ENCODE results near the gene PAM.
"Not testable (repeated sequence)": the region's sequence is repeated elsewhere in the genome, so short reads cannot be mapped to it uniquely, and the experiment has no call there.

PAM gene

DNA sequence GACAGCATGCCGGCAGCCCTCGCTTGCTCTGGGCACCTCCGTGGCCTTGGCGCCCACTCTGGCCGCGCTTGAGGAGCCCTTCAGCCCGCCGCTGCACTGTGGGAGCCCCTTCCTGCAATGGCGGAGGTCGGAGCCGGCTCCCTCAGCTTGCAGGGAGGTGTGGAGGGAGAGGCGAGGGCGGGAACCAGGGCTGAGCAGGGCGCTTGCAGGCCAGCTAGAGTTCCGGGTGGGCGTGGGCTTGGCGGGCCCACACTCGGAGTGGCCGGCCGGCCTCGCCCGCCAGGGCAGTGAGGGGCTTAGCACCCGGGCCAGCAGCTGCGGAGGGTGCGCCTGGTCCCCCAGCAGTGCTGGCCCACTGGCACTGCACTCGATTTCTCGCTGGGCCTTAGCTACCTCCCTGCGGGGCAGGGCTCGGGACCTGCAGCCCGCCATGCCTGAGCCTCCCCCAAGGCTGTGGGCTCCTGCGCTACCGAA is 3.2 kb upstream of the PAM start:
- not testable (repeated sequence) for DNase-seq (ENCODE audit: low read depth)

DNA sequence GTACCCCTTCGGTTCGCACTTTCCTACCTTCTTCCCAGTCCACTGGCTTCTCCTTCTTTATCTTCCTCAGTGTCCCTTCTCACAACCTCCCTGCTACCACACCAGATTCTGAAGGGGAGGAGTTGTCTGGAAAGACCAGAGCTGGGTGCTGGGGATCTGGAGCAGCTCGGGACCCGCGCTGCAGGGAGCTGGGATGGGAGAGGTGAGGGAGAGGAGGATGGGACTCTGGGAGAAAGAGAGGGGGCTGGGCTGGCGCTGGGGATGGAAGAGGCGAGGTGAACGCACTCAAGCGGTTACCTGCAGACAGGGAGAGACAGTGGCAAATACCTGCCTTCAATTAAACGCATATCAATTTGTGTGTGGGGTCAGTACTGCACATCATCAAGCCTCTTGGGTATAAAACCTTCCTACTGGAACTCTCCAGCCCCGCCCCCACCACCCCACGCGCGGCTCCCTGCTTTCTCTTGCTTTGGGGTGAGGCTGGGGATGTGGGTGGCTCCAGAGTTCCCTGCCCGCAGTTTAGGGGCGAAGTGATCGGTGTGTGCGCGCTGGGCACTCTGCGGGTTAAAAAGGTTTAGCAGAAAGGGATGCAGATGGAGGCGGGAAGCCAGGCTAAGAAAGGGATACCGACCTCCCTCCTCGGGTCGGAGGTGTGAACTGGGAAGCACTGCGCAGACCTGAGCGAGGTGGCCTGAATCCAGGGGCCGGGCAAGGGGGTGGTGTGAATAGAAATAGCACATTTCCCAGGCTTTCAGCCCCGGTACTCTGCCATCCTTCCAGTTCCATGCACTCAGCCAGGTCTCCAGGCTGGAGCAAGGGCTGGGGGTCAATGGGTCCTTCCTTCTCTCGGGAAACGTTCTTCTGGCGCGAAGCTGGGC is 977 bp upstream of the PAM start:
- no peak for DNase-seq (ENCODE audit: low read depth)

DNA sequence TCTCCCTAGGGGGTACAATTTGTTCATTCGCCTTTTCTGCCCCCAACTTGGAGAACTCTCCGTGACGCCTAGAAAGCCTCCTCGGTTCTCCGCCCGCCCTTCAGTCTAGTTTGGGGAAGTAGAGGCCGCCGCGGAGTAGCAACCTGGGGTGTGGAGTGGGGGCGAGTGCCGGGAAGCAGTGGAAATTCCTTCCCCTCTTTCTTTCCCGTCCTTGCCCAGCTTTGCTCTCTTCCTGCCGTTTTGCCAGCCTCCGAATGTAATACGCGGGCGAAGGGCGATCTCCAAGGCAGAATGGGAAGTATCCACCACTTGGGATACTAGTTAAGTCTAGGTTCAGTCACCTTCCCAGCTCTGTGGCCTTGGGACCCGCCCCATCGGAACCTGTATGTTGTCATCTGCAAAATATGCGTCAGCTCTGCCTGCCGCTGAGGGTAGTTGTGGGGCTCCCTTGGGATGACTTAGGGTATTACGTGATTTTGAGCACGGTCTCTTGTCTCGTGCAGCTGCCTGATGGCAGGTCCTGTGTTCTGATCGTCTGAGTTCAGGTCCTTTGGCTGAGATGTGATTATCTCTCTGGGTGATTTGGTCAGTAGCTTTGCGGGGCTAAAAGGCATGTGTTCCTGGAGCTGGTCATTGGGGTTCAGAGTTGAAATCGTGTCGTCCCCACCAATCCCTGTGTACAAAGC is 724 bp downstream of the PAM start:
- DNase-seq (ENCODE audit: low read depth), result peak; percentile 50

DNA sequence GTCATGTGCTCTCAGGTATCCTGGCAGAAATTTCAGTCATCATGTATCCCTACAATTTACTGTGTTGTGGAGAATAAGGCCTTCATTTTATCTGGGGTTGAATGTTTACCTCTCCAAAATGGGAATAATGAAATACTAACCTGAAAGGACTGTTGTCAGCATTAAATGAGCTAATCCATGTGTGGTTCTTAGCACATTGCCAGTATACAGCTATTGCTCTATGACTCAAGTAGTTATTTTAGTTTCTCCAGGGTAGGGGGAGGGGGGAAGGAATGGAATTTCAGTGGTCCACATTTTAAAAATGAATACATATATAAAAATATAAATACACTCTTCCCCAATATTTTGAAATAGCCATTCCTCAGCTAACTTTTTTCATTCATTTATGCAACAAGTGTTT is 3.5 kb downstream of the PAM start:
- no peak for DNase-seq (ENCODE audit: low read depth)

DNA sequence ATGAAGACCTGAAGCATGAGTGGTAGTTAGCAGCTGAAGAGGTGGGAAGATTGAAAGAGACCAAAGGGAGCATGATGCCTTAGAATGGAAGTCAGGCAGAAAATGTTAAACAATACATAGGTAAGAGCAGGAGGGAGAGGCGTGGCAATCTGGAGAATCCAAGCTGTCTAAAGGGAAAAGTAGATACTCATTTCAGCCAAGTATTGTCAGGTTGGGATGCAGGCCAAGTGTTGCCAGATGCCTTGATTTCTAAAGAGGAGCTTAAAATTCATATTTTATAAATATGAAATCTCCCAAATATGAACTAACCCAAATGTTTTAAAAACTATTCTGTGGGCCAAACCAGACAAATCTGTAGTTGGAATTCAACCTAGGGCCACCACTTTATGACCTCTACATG is 4.2 kb downstream of the PAM start:
- no peak for DNase-seq (ENCODE audit: low read depth)

DNA sequence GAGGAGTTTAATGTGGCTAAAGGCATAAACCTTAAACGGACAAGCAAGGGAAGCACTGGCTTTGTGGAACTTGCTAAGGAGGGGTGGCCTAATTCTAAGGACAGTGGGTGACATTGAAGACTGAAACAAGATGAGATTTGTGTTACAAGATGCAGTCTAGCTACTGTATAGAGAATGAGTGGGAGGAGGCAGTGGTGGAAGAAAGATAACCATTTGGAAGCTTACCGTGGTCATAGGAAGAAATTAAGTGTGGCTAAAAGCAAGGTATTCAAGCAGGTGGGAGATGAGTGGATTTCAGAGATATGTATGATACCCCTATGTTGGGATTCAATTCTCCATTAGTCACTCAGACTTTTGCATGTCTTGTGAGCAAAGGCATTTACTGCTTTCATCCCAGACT is 4.6 kb downstream of the PAM start:
- no peak for DNase-seq (ENCODE audit: low read depth)

DNA sequence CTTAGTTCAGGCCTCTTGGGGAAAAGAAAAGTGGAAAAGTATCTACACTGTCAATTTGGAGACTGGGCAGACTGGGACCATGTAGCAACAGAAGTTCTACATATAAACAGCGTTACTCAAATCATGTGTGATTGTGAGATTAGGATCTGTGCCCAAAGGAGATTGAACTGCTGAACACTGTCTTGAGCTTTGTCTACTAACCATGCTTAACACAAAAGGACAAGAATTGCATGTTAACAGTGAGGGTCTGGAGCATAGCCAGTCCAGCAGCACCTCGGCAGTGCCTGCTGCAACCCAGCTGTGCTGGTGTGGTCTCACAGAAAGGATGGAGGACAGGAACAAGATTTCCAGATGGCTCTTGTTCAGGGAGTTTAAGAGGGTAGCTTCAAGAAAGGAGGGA is 5.7 kb downstream of the PAM start:
- DNase-seq (ENCODE audit: low read depth), result no peak

DNA sequence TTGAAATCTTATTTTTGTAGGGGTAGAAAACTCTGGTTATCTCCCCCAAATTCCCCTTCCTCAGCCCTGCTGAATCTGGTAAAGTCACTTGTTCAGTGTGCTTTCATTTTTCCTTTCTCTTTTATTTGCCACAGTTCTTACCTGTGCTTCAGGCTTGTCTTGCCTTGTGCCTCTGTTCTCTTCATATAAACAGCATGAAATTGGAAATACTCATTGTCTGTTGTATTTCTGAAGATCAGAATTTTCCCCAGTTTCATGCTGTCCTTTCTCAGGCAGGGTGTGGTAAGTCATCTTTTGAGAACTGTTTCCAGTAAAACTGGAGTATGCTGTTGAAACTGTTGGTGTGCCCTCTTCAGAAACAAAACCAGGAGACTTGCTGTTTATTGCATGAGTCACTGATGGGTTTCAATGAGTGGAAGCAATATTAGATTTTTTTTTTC is 7.0 kb downstream of the PAM start:
- no peak for DNase-seq (ENCODE audit: low read depth)

DNA sequence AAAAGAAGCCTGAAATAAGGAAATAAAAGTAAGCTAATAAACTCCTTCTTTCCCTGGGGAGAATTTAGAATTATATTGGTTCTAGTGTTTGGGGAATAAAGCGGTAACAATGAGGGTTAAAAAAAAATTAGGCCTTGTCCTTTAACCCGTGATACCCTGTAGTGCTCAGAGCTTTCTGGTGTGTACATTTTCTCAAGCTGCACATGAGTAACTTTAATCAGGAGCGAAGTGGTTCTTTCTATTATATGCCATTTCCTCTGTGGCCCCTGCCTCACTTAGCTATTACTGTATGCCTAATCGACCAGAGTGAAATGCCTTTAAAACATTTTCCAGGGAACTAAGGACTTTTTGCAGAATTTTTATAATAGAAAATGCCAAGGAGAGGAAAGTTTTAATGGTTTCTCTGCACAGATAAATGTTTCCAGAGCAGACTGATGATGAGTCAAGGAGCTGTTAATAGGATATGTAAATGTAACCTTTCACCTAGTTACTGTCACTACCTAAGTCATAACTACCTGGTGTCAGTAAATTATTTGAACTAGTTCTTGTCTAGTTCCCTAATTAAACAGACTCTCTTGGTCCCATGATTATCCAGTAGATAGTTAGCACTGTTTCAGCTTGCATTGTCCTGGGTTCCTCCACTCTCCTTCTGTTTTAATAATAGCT is 7.6 kb downstream of the PAM start:
- no peak for DNase-seq (ENCODE audit: low read depth)

DNA sequence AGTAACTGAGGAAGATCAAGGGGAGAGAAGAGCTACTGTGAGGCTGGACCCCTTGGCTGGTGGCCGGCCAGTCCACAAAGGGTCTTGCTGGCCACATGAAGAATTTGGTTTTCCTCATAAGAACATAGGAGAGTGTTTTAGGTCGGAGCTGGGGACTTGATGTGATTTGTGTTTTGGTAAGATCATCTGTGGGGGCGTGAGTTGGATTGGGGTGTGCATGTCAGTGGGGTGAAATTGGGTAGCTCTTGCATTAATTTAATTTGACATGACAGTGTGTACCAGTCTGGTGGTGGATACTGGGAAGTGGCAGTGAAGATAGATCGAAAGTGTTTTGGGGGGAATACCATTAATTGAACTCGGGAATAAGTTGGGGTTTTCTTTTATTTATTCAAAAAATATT is 8.6 kb downstream of the PAM start:
- DNase-seq (ENCODE audit: low read depth), result no peak

DNA sequence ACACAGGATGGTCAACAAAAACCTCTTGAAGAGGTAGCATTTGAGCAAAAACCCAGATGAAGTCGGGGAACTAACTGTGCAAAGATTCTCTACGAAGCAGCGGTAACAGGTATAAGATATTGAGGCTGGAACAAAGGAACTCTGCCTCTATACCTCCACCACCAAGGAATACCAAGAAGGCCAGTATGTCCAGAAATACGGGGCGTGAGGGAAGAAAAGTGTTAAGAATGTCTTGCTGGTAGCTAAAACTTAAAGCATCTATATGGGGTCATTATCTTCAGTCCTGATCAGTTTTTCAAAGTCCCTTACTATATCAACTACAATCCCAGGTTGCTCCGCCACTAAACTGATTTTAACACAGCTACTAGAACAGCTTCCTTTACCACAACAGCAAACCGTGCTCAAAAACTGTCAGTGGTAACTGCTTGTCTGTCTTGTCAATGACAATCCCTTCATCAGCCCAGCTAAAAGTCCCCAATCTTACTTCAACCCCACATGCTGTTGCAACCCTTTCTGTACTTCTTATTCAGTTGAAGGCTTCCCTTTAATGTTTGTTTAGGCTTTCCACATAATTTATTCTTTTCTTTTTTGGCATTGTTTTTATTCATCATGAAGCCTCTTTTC is 9.4 kb downstream of the PAM start:
- no peak for DNase-seq (ENCODE audit: low read depth)

DNA sequence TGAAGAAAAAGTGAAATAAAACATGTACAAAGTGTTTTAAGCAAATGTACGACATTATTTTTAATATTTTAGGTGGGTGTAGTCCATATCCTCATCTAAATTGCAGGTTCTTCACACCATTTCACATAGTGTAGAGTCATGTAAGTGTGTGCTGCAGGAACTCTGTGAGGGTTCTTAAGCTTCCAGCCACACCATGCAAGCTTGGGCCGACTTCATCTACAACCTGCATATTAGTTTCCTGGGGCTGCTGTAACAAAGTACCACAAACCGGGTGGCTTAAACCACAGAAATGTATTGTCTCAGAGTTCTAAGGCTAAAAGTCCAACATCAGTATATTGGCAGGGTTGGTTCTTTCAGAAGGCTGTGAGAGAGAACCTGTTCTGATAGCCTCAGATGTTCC is 10.2 kb downstream of the PAM start:
- DNase-seq (ENCODE audit: low read depth), result no peak

DNA sequence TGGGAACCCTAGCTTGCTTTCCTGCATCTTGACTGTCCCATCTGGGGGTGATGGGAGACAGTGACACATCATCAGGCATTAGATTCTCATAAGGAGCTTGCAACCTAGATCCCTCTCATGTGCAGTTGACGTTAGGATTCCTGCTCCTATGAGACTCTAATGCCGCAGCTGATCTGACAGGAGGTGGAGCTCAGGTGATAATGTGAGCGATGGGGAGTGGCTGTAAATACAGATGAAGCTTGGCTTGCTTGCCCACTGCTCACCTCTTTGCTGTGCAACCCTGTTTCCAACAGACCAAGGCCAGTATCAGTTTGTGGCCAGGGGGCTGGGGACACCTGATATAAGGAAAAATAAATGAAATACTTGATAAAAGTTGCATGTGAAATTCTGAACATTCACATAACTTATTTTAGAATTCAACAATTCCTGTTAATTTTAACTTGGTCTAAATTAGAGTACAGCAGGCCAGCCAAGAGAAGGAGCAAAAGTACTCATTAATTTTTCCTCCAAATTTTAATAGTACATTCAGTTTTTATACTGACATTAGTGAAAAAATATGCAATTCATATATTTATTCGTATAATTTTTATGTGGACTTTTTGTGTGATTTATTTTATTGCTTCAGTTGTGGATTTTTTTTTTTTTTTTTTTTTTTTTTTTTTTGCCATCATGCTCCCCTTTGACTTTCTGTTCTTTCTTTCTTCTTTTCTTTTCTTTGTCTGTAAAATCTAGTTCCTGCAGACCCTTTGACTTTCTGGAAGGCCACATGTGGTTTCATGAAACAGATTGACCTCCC is 11.4 kb downstream of the PAM start:
- DNase-seq (ENCODE audit: low read depth), result no peak

DNA sequence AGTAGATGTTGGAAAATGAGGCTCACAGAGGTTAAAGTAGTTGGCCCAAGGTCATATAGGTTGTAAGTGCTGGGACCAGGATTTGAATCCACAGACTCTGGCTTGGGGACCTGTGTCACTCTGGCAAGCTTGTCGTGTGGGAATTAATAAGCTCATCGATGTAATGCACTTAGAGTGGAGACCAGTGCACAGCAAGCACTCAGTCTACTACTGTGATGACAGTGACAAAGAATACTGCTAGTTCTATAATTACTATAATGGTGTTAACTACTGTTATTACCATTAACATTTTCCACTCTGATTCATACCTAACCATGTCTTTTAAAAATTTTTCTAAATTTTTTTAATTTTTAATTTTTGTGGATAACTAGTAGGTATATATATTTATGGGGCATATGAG is 12.8 kb downstream of the PAM start:
- DNase-seq (ENCODE audit: low read depth), result no peak

DNA sequence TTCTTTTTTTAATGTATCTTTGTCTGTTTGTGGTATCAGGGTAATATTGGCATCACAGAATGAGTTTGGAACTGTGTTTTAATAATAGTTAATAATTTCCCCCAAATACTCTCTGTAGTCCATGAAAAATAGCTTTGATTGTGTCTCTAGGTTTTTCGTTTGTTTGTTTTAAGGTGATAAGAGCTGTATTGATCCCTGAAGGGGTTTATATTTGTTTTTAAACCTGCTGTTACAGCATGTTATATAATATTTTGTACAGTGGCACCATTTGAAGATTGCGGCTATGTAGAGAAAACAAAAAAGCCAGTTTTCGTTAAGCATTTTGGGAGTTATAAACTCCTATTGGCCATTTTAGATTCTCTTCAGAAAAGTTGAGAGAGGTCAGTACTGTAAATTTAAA is 15.7 kb downstream of the PAM start:
- DNase-seq (ENCODE audit: low read depth), result no peak

DNA sequence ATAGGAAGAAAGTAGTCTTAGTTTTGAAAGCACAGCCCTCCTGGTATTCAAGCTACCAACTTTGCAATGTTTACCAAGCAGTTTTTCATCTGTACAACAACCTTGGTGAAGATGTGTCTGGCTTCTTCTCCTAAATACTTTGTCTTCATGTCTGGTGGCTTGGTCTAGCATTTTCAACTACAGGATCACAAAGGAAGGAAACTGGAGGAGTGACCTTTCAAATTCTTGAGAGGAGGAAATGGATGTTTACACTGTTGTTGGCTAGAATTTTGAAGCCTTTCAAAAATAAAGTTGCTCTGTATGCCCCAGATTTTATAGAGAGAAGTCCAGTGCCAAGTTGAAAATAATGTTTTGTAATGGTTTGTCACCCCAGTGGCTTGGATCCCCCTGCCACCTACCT is 16.3 kb downstream of the PAM start:
- DNase-seq (ENCODE audit: low read depth), result no peak

DNA sequence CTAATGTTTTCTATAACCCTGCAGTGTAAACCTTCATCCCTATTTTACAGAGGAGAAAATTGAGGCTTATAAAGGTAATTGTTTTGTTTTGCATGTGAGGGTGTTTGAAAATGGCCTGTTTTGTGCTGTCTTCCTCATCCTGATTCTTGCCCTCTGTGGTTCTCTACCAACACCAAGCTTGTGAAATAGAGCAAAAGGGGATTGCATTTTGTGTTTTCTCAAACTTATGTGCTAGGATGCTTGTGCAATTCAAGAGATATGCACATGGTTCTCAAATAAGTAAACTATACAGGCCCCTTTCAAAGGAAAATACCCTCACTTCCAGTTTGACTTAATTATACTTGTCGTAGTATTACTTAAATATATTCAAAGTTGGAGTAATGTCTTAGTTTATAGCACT is 17.2 kb downstream of the PAM start:
- no peak for DNase-seq (ENCODE audit: low read depth)

DNA sequence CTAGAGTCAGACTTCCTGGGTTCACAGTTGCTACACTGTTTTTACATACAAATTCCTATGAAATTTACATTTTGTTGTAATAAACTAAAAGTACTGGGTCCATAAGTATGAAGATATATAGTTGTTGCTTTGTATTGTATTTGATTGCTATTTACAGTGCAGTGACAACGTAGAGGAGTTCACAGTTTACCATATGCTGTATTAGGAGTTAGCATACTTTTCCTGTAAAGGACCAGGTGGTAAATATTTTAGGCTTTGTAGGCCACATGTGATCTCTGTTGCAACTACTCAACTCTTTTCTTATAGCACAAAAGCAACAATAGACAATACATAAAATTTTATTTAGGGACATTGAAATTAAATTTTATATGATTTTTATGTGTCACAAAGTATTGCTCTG is 18.0 kb downstream of the PAM start:
- no peak for DNase-seq (ENCODE audit: low read depth)

DNA sequence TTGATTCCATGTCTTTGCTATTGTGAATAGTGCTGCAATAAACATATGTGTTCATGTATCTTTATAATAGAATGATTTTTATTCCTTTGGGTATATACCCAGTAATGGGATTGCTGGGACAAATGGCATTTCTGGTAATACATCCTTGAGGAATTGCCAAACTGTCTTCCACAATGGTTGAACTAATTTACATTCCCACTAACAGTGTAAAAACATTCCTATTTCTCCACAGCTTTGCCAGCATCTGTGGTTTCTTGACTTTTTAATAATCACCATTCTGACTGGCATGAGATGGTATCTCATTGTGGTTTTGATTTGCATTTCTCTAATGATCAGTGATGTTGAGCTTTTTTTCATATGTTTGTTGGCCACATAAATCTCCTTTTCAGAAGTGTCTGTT is 20.7 kb downstream of the PAM start:
- not testable (repeated sequence) for DNase-seq (ENCODE audit: low read depth)

DNA sequence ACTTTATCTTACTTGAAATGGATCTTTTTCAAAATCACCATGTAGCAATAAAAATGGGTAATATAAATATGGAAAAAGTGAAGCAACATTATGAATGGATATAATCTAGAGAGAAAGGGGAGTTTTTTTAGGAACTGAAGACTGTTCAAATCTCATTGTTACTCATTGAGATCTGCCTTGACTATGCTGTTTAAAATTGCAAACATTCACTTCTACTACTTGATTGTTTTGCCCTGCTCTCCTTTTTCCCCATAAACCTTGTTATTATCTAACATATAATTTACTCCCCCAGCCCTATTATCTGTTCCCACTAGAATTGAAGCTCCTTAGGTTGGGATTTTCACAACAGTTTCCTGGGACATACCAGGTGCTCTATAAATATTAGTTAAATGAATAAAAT is 22.0 kb downstream of the PAM start:
- DNase-seq (ENCODE audit: low read depth), result no peak

DNA sequence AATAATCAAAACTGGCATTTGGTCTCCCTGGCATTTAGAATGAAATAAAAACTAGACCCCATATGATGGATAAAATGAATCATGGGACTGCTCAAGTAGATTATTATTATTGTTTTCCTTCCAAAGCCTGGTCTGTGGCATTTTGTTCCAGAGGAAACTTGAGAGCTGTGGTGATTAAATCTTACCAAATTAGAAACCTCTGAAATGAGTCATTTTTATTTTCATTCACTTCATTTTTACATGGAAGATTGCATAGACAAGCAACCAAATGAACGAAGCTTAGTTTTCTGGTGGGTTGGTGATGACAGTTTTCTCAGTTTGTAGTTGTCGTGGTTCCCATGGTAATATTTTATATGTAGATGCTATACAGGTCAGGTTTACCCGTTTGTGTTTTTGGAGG is 23.4 kb downstream of the PAM start:
- DNase-seq (ENCODE audit: low read depth), result no peak

DNA sequence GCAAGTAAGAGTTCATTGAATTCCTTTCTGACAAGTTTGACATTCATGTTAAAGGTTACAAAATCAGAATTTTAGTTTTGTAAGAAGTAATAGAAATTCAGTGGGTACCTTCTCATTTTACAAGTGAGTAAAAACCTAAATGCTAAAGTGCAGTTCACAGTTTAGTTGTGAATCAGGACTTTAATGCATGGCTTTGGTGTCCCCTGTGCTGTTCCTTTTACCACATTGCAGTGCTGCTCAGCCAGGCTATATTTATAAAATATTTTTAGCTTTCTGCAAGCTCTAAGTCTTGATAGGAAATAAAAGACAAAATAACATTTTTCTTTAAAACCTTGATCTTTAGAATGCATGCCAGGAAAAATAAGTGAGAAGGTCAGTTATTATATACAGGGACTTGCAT is 26.3 kb downstream of the PAM start:
- no peak for DNase-seq (ENCODE audit: low read depth)
